Measurements from ENCODE around the gene SKAP2. TPM values are rescaled to one million over a fixed set of nuclear protein-coding genes. Genes with fewer than 3 reads are reported as not detected.

Gene SKAP2
- total and polyA plus RNA-seq, 2 of the 4 experiments (the other 2 are of a cell fraction) = 5.7 to 7.4 TPM

GRCh38 chr7:26688388-26688787 is 176.0 kb downstream of the SKAP2 start:
- intact Hi-C loops (cut with micrococcal nuclease) (no loop called here), in situ Hi-C loops (cut with MboI; ENCODE audit: low sequenced_read_pairs) (no loop called here), dilution Hi-C loops (cut with HindIII; ENCODE audit: low sequenced_read_pairs, unreplicated experiment) (no loop called here)
- no peak overlapping the region for H3K9ac ChIP-seq (ENCODE audit: low read depth, low read length)
- no peak overlapping the region for H3K4ac ChIP-seq (ENCODE audit: low read depth, low read length)
- H3K18ac ChIP-seq (ENCODE audit: low read depth, low read length) = no peak overlapping the region
- no peaks in the 10 kb centered on the region for H3K36me3 ChIP-seq (ENCODE audit: control insufficient read depth, insufficient read depth, low read length)
- H3K27ac ChIP-seq (ENCODE audit: insufficient read depth, low read length) = no peak overlapping the region
- no peak overlapping the region for H2AFZ ChIP-seq (replicated peaks; ENCODE audit: low read length, poor library complexity)
- H3K4me2 ChIP-seq (ENCODE audit: low read depth, low read length) = no peak overlapping the region
- H4K8ac ChIP-seq (ENCODE audit: low read depth in 2 of 2, low read length in 2 of 2) = no peak overlapping the region
- H2BK5ac ChIP-seq (ENCODE audit: low read depth, low read length, poor library complexity, severe bottlenecking) = no peak overlapping the region
- H2BK20ac ChIP-seq (ENCODE audit: low read depth, low read length) = no peak overlapping the region
- ChIA-PET POLR2A (ENCODE audit: unreplicated experiment) (interaction anchor here (0.6 kb wide), 1 partner anchor 376 kb away, joined by 7 read pairs; no protein-coding TSS in a partner anchor), CTCF (interaction anchor here (0.6 kb wide), 1 partner anchor 8 kb away, joined by 3 read pairs; no protein-coding TSS in a partner anchor)
- no peak overlapping the region for H2AK5ac ChIP-seq (ENCODE audit: low read depth, low read length)
- no peak overlapping the region for H3K4me3 ChIP-seq (ENCODE audit: insufficient read depth, low read depth, low read length)
- H2AK9ac ChIP-seq (replicated peaks; ENCODE audit: low read depth, low read length, poor library complexity) = no peak overlapping the region
- H3K23ac ChIP-seq (ENCODE audit: low read depth, low read length) = no peak overlapping the region
- H3K14ac ChIP-seq (replicated peaks; ENCODE audit: low read depth, low read length) = no peak overlapping the region
- H3K9me1 ChIP-seq (ENCODE audit: insufficient read depth, low read length) = no peaks in the 10 kb centered on the region
- no peak overlapping the region for H2BK120ac ChIP-seq (ENCODE audit: low read depth, low read length)
- no peaks in the 10 kb centered on the region for H3K9me3 ChIP-seq (ENCODE audit: control insufficient read depth, insufficient read depth, low read length)
- TF ChIP-seq MXI1 (IDR thresholded peaks at IDR 0.05; ENCODE audit: borderline replicate concordance, low read depth, low read length) (no peak), SMC3 (IDR thresholded peaks at IDR 0.05; ENCODE audit: low read depth, low read length) (no peak), POLR2A (IDR thresholded peaks at IDR 0.05; ENCODE audit: low read depth, low read length) (no peak), NFE2L2 (IDR thresholded peaks at IDR 0.05; ENCODE audit: low read depth, low read length) (no peak), MAFK (IDR thresholded peaks at IDR 0.05; ENCODE audit: low read depth, low read length) (no peak), RAD21 (IDR thresholded peaks at IDR 0.05; ENCODE audit: low read length) (no peak), RCOR1 (IDR thresholded peaks at IDR 0.05; ENCODE audit: insufficient replicate concordance, low read length) (no peak), USF2 (IDR thresholded peaks at IDR 0.05; ENCODE audit: low read depth, low read length) (no peak)
- no peaks in the 10 kb centered on the region for H3K27me3 ChIP-seq (ENCODE audit: control insufficient read depth, insufficient read depth, low read length)
- no peaks in the 10 kb centered on the region for H3K79me1 ChIP-seq (ENCODE audit: low read depth in 1 of 2, low read length in 2 of 2)
- H3K56ac ChIP-seq (ENCODE audit: extremely low read depth, insufficient read depth, low read length) = no peak overlapping the region
- H2BK15ac ChIP-seq (ENCODE audit: low read depth, low read length) = no peak overlapping the region
- no peak for ATAC-seq (ENCODE audit: low read depth)
- BruUV-seq (replicated peaks) = no TSS peak
- no peak overlapping the region for H4K91ac ChIP-seq (ENCODE audit: insufficient read depth, low read depth, low read length)
- H4K5ac ChIP-seq (ENCODE audit: low read depth, low read length) = no peak overlapping the region
- DNase-seq = no peak
- H3K4me1 ChIP-seq (ENCODE audit: control insufficient read depth, insufficient read depth, low read length) = peaks cover 8% of the 10 kb centered on the region
- no peaks in the 10 kb centered on the region for H4K20me1 ChIP-seq (ENCODE audit: insufficient read depth, low read length)
